BLaER1 treated with 17β-estradiol and CSF1 and Interleukin-3, amounts not matched to agents 10 nM and 100 nM (cell line): ENCODE results near the gene PRPF18.

Experiments used
- H3K27ac ChIP-seq, 11 experiments: shearing (Covaris generic); formaldehyde crosslinking; 2 replicates each; pipeline ENCODE4 v1.8.1; 2022
- H3K27me3 ChIP-seq, 11 experiments: shearing (Covaris generic); formaldehyde crosslinking; 2 replicates each; pipeline ENCODE4 v1.8.1; 2022
- H3K36me3 ChIP-seq, 11 experiments: shearing (Covaris generic); formaldehyde crosslinking; 2 replicates each; pipeline ENCODE4 v1.8.1; 2022
- H3K4me1 ChIP-seq, 10 experiments: shearing (Covaris generic); formaldehyde crosslinking; 2 replicates each; pipeline ENCODE4 v1.8.1; 2022
- H3K4me2 ChIP-seq, 11 experiments: shearing (Covaris generic); formaldehyde crosslinking; 2 replicates each; pipeline ENCODE4 v1.8.1; 2022
- H3K4me3 ChIP-seq, 10 experiments: shearing (Covaris generic); formaldehyde crosslinking; 2 replicates each; pipeline ENCODE4 v1.8.1; 2022
- H3K9ac ChIP-seq, 11 experiments: shearing (Covaris generic); formaldehyde crosslinking; 2 replicates each; pipeline ENCODE4 v1.8.1; 2022
- H3K9me3 ChIP-seq, 11 experiments: shearing (Covaris generic); formaldehyde crosslinking; replicated peaks in 1 of 11; 2 replicates each; pipeline ENCODE4 v1.8.1; 2022
- H4K20me1 ChIP-seq, 11 experiments: shearing (Covaris generic); formaldehyde crosslinking; 2 replicates each; pipeline ENCODE4 v1.8.1; 2022
- Cebpa-rat ChIP-seq, 11 experiments: shearing (Covaris generic); IDR thresholded peaks; 2 replicates each; pipeline ENCODE4 v1.8.1; 2022

PRPF18 gene

DNA sequence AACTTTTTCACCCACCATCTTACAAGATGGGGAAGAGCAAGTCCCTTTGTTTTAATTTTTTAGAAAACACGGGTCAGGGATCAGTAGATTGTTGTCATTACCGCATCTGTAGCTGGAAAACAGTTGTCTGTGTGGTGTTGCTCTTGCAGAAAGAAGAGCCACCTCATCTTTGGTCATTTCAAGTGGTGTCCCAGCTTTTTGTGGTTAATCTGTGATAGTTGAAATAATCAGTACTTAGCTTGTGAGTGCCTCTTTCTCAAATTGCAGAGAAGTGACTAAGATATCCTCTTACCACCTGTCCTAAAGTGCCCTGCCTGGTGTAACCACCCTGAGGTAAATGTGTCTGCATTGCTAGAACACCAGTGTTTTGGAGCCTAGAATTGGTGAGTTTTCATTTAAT lies 5.5 kb downstream of the PRPF18 start:
- Histone ChIP-seq H3K27me3 (no peaks in the 10 kb centered on the region), H3K4me2 (no peak overlapping the region), H3K4me1 (peaks cover 11 to 34% (median 24%) of the 10 kb centered on the region in 10 experiments), H3K9ac (no peak overlapping the region), H3K36me3 (peaks cover 32 to 65% (median 43%) of the 10 kb centered on the region in 11 experiments), H3K4me3 (no peak overlapping the region), H3K9me3 (no peaks in the 10 kb centered on the region), H3K27ac (no peak overlapping the region), H4K20me1 (peaks cover 0 to 89% (median 42%) of the 10 kb centered on the region in 11 experiments; a peak in 17 of 22 replicates)
- TF ChIP-seq Cebpa-rat (IDR thresholded peaks at IDR 0.05), result no peak

DNA sequence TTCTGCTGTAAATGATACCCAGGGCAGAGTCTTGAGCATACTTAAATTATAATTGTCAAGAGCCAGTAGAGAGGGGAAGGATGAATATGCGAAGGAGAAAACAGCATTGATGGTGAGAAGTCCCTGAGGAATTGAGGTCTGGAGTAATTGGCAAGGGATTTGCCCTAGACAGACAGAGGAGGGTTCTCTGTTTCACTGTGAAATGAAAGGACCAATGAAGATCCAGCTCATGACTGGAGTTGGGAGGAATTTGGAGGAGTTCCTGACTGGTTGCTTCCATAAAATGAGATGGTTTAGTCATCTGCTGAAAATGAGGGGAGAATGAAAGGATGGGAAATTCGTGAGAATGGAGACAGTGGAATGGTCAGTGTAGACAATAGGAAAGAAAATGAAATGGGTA lies 6.8 kb downstream of the PRPF18 start:
- peaks cover 0 to 76% (median 38%) of the 10 kb centered on the region in 11 experiments; a peak in 16 of 22 replicates for H4K20me1 ChIP-seq
- H3K9me3 ChIP-seq, result no peaks in the 10 kb centered on the region
- no peak overlapping the region for H3K27ac ChIP-seq
- H3K4me3 ChIP-seq, result no peak overlapping the region
- H3K4me2 ChIP-seq, result peak overlapping the region in 6 of 11 experiments; percentile 4 to 40 (median 12); a peak in 8 of 22 replicates
- no peaks in the 10 kb centered on the region for H3K27me3 ChIP-seq
- no peak for TF ChIP-seq Cebpa-rat (IDR thresholded peaks at IDR 0.05)
- H3K36me3 ChIP-seq, result peaks cover 32 to 76% (median 52%) of the 10 kb centered on the region in 11 experiments
- no peak overlapping the region for H3K9ac ChIP-seq
- peaks cover 0 to 22% (median 12%) of the 10 kb centered on the region in 10 experiments; a peak in 19 of 20 replicates for H3K4me1 ChIP-seq

DNA sequence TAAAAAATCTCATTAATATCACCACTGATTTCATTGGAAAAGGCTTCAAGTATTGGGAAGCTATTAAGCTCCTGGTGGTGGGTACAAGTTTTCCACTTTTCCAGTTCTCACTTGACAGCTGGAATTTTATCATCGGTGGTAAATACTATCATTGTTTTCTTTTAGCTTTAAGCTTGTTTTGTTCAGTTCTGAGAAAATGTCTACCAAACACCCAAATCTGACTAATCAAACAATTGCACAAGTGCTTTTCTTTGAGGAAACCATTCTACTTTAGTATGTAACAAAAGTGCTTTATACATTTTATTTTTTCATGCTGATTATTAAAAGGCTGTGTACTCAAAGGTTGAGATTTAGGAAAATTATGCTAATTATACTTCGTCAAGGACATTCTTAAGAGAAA lies 7.9 kb downstream of the PRPF18 start:
- Histone ChIP-seq H3K27me3 (no peaks in the 10 kb centered on the region), H3K4me2 (no peak overlapping the region), H3K9ac (no peak overlapping the region), H3K9me3 (no peaks in the 10 kb centered on the region), H4K20me1 (peaks cover 0 to 65% (median 34%) of the 10 kb centered on the region in 11 experiments; a peak in 16 of 22 replicates), H3K27ac (no peak overlapping the region), H3K36me3 (peaks cover 38 to 87% (median 58%) of the 10 kb centered on the region in 11 experiments), H3K4me1 (peaks cover 0 to 17% (median 11%) of the 10 kb centered on the region in 10 experiments; a peak in 13 of 20 replicates), H3K4me3 (no peak overlapping the region)
- TF ChIP-seq Cebpa-rat (IDR thresholded peaks at IDR 0.05), result no peak

- peaks cover 49 to 96% (median 70%) of the 10 kb centered on the region in 11 experiments for H3K36me3 ChIP-seq
- peaks cover 0 to 12% (median 8%) of the 10 kb centered on the region in 10 experiments; a peak in 13 of 20 replicates for H3K4me1 ChIP-seq
- H3K9me3 ChIP-seq, result no peaks in the 10 kb centered on the region
- TF ChIP-seq Cebpa-rat (IDR thresholded peaks at IDR 0.05), result no peak
- H3K9ac ChIP-seq, result no peak overlapping the region
- no peak overlapping the region for H3K4me2 ChIP-seq
- H4K20me1 ChIP-seq, result peaks cover 0 to 33% (median 12%) of the 10 kb centered on the region in 11 experiments; a peak in 11 of 22 replicates
- no peak overlapping the region for H3K27ac ChIP-seq
- H3K4me3 ChIP-seq, result no peak overlapping the region
- no peaks in the 10 kb centered on the region for H3K27me3 ChIP-seq
These were observed 11.1 kb downstream of the PRPF18 start for GRCh38 chr10:13597909-13598308.

GRCh38 chr10:13604357-13605040 lies 17.7 kb downstream of the PRPF18 start:
- Histone ChIP-seq H3K4me3 (no peak overlapping the region), H3K36me3 (peaks cover 66 to 98% (median 82%) of the 10 kb centered on the region in 11 experiments), H3K27ac (no peak overlapping the region), H4K20me1 (peaks cover 0 to 11% (median 0%) of the 10 kb centered on the region in 11 experiments; a peak in 3 of 22 replicates), H3K4me1 (no peaks in the 10 kb centered on the region), H3K9me3 (no peaks in the 10 kb centered on the region), H3K27me3 (no peaks in the 10 kb centered on the region), H3K4me2 (no peak overlapping the region), H3K9ac (no peak overlapping the region)
- TF ChIP-seq Cebpa-rat (IDR thresholded peaks at IDR 0.05), result no peak

- Histone ChIP-seq H3K27me3 (no peaks in the 10 kb centered on the region), H3K4me2 (no peak overlapping the region), H3K4me1 (no peaks in the 10 kb centered on the region), H3K9ac (no peak overlapping the region), H3K27ac (no peak overlapping the region), H3K9me3 (no peaks in the 10 kb centered on the region), H3K4me3 (no peak overlapping the region), H3K36me3 (peaks cover 73 to 100% (median 87%) of the 10 kb centered on the region in 11 experiments), H4K20me1 (peaks cover 0 to 7% (median 0%) of the 10 kb centered on the region in 11 experiments; a peak in 3 of 22 replicates)
- TF ChIP-seq Cebpa-rat (IDR thresholded peaks at IDR 0.05), result no peak
These were observed 21.6 kb downstream of the PRPF18 start for GRCh38 chr10:13608246-13608853.

- H3K4me1 ChIP-seq, result no peaks in the 10 kb centered on the region
- H3K4me3 ChIP-seq, result no peak overlapping the region
These were observed 26.0 kb downstream of the PRPF18 start for GRCh38 chr10:13612654-13613373.

DNA sequence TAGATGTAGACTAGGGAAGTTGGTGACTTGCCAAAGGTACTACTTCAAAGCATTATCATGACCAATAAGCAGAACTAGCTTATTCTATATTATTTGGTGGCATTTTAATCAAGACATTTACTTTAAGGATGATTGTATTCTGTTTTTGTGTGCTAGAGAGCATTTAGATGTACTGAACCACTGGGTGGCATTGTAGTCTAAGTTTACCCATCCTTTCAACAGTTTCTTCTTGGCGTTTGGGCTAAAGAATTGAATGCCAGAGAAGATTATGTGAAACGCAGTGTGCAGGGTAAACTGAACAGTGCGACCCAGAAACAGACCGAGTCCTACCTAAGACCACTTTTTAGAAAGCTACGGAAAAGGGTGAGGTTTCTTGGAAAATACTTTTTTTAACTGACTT lies 26.8 kb downstream of the PRPF18 start:
- Histone ChIP-seq H3K4me1 (no peaks in the 10 kb centered on the region), H4K20me1 (peaks cover 0 to 9% (median 0%) of the 10 kb centered on the region in 11 experiments; a peak in 3 of 22 replicates), H3K4me3 (no peak overlapping the region), H3K9ac (no peak overlapping the region), H3K4me2 (no peak overlapping the region), H3K27ac (no peak overlapping the region), H3K36me3 (peaks cover 85 to 100% (median 94%) of the 10 kb centered on the region in 11 experiments), H3K9me3 (no peaks in the 10 kb centered on the region), H3K27me3 (no peaks in the 10 kb centered on the region)
- no peak for TF ChIP-seq Cebpa-rat (IDR thresholded peaks at IDR 0.05)

More at GRCh38 chr10:13612654-13613373, 26.0 kb downstream of the PRPF18 start:
- H3K36me3 ChIP-seq, result peaks cover 84 to 100% (median 95%) of the 10 kb centered on the region in 11 experiments
- no peaks in the 10 kb centered on the region for H3K9me3 ChIP-seq
- no peak overlapping the region for H3K9ac ChIP-seq
- H3K27ac ChIP-seq, result no peak overlapping the region
- H3K27me3 ChIP-seq, result no peaks in the 10 kb centered on the region
- no peak overlapping the region for H3K4me2 ChIP-seq
- H4K20me1 ChIP-seq, result peaks cover 0 to 14% (median 0%) of the 10 kb centered on the region in 11 experiments; a peak in 3 of 22 replicates
- TF ChIP-seq Cebpa-rat (IDR thresholded peaks at IDR 0.05), result no peak
